ENCODE measurements around the gene SLC2A1.

SLC2A1 gene

GRCh38 chr1:42891465-42892138 lies 67.1 kb downstream of the SLC2A1 start:
- Histone ChIP-seq H3K9ac (no peak overlapping the region), H3K4me1 (no peaks in the 10 kb centered on the region), H3K9me3 (ENCODE audit: control insufficient read depth, low read length) (no peaks in the 10 kb centered on the region), H3K79me2 (no peaks in the 10 kb centered on the region), H3K36me3 (ENCODE audit: control insufficient read depth, insufficient read depth, low read length) (no peaks in the 10 kb centered on the region), H2AFZ (no peak overlapping the region), H3K4me2 (ENCODE audit: low read length) (no peak overlapping the region), H3K27me3 (ENCODE audit: control insufficient read depth, insufficient read depth, low read length) (no peaks in the 10 kb centered on the region), H3K27ac (no peak overlapping the region), H3K4me3 (ENCODE audit: low read depth, low read length) (no peak overlapping the region)
- no peak for TF ChIP-seq CTCF (IDR thresholded peaks at IDR 0.05)

GRCh38 chr1:42889264-42889663 lies 69.4 kb downstream of the SLC2A1 start:
- TF ChIP-seq CTCF (IDR thresholded peaks at IDR 0.05), result no peak
- no peak overlapping the region for H2AFZ ChIP-seq

GRCh38 chr1:42888013-42888633 lies 70.5 kb downstream of the SLC2A1 start:
- Histone ChIP-seq H3K4me2 (ENCODE audit: low read length) (no peak overlapping the region), H3K4me3 (ENCODE audit: low read depth, low read length) (no peak overlapping the region), H3K9me3 (ENCODE audit: control insufficient read depth, low read length) (no peaks in the 10 kb centered on the region), H3K79me2 (no peaks in the 10 kb centered on the region), H3K27ac (no peak overlapping the region), H3K9ac (no peak overlapping the region), H3K27me3 (ENCODE audit: control insufficient read depth, insufficient read depth, low read length) (no peaks in the 10 kb centered on the region), H2AFZ (no peak overlapping the region), H3K4me1 (no peaks in the 10 kb centered on the region), H3K36me3 (ENCODE audit: control insufficient read depth, insufficient read depth, low read length) (no peaks in the 10 kb centered on the region)
- no peak for TF ChIP-seq CTCF (IDR thresholded peaks at IDR 0.05)

More at GRCh38 chr1:42889264-42889663, 69.4 kb downstream of the SLC2A1 start:
- no peak overlapping the region for H3K27ac ChIP-seq
- no peak overlapping the region for H3K4me3 ChIP-seq (ENCODE audit: low read depth, low read length)
- no peaks in the 10 kb centered on the region for H3K4me1 ChIP-seq
- no peaks in the 10 kb centered on the region for H3K27me3 ChIP-seq (ENCODE audit: control insufficient read depth, insufficient read depth, low read length)
- H3K36me3 ChIP-seq (ENCODE audit: control insufficient read depth, insufficient read depth, low read length), result no peaks in the 10 kb centered on the region
- H3K9me3 ChIP-seq (ENCODE audit: control insufficient read depth, low read length), result no peaks in the 10 kb centered on the region
- no peaks in the 10 kb centered on the region for H3K79me2 ChIP-seq
- H3K4me2 ChIP-seq (ENCODE audit: low read length), result no peak overlapping the region
- no peak overlapping the region for H3K9ac ChIP-seq

- Histone ChIP-seq H3K27ac (no peak overlapping the region), H2AFZ (no peak overlapping the region), H3K9ac (no peak overlapping the region), H3K4me1 (no peaks in the 10 kb centered on the region), H3K9me3 (ENCODE audit: control insufficient read depth, low read length) (no peaks in the 10 kb centered on the region), H3K79me2 (no peaks in the 10 kb centered on the region), H3K27me3 (ENCODE audit: control insufficient read depth, insufficient read depth, low read length) (no peaks in the 10 kb centered on the region), H3K4me2 (ENCODE audit: low read length) (no peak overlapping the region), H3K36me3 (ENCODE audit: control insufficient read depth, insufficient read depth, low read length) (no peaks in the 10 kb centered on the region), H3K4me3 (ENCODE audit: low read depth, low read length) (no peak overlapping the region)
- no peak for TF ChIP-seq CTCF (IDR thresholded peaks at IDR 0.05)
These were observed 71.3 kb downstream of the SLC2A1 start for GRCh38 chr1:42887366-42887765.

GRCh38 chr1:42886800-42887199 lies 71.9 kb downstream of the SLC2A1 start:
- Histone ChIP-seq H3K79me2 (no peaks in the 10 kb centered on the region), H3K36me3 (ENCODE audit: control insufficient read depth, insufficient read depth, low read length) (no peaks in the 10 kb centered on the region), H2AFZ (no peak overlapping the region), H3K9me3 (ENCODE audit: control insufficient read depth, low read length) (no peaks in the 10 kb centered on the region), H3K4me1 (no peaks in the 10 kb centered on the region), H3K9ac (no peak overlapping the region), H3K4me2 (ENCODE audit: low read length) (no peak overlapping the region), H3K27me3 (ENCODE audit: control insufficient read depth, insufficient read depth, low read length) (no peaks in the 10 kb centered on the region), H3K4me3 (ENCODE audit: low read depth, low read length) (no peak overlapping the region), H3K27ac (no peak overlapping the region)
- TF ChIP-seq CTCF (IDR thresholded peaks at IDR 0.05), result no peak

Data from parathyroid adenoma (tissue), 2 donors.